ENCODE results near the gene EFCAB14. TPM values are rescaled to one million over a fixed set of nuclear protein-coding genes. Genes with fewer than 3 reads are reported as not detected.

Gene EFCAB14
- total RNA-seq, 2 experiments from 2014 or later = 29.9 to 38.3 TPM

- CTCF ChIA-PET (ENCODE audit: unreplicated experiment) = no interaction called here
- intact Hi-C loops (cut with micrococcal nuclease; ENCODE audit: unreplicated experiment) = no loop called here
- Histone ChIP-seq H2AFZ (ENCODE audit: low read length) (no peak overlapping the region), H3K4me2 (ENCODE audit: low read length) (no peak overlapping the region), H3K36me3 (ENCODE audit: insufficient read depth, low read length) (peaks cover 12% of the 10 kb centered on the region), H4K20me1 (ENCODE audit: insufficient read depth, low read length) (no peaks in the 10 kb centered on the region), H3K4me3 (ENCODE audit: low read depth, low read length, poor library complexity, severe bottlenecking) (no peak overlapping the region), H3K27ac (ENCODE audit: low read depth, low read length, poor library complexity, severe bottlenecking) (no peak overlapping the region), H3K9me2 (ENCODE audit: insufficient read depth, low read length) (no peaks in the 10 kb centered on the region), H3K4me1 (ENCODE audit: insufficient read depth, low read length, poor library complexity, severe bottlenecking) (no peaks in the 10 kb centered on the region), H3K9me3 (ENCODE audit: low read length) (0 out of 2 replicates have a peak, but pooled peaks cover 2% of the 10 kb centered on the region), H3K79me2 (ENCODE audit: insufficient read depth, low read depth, low read length) (no peaks in the 10 kb centered on the region)
- POLR2A ChIA-PET = interaction anchor here (0.7 to 1.7 kb wide), 2 partner anchors 13 to 69 kb away, joined by 3 to 5 read pairs; no protein-coding TSS in a partner anchor
- TF ChIP-seq CTCF (conservative IDR thresholded peaks at IDR 0.05; ENCODE audit: low read length) = no peak
- TF ChIP-seq EZH2phosphoT487 (IDR thresholded peaks at IDR 0.05; ENCODE audit: borderline replicate concordance, low read depth, low read length) = no peak
- BruUV-seq (replicated peaks) = no TSS peak
- no peak for DNase-seq (ENCODE audit: low spot score)
These were observed 75.5 kb downstream of the EFCAB14 start for GRCh38 chr1:46643368-46643775.

- Histone ChIP-seq H3K79me2 (ENCODE audit: insufficient read depth, low read depth, low read length) (no peaks in the 10 kb centered on the region), H3K27ac (ENCODE audit: low read depth, low read length, poor library complexity, severe bottlenecking) (no peak overlapping the region), H3K4me2 (ENCODE audit: low read length) (no peak overlapping the region), H3K4me3 (ENCODE audit: low read depth, low read length, poor library complexity, severe bottlenecking) (no peak overlapping the region), H3K9me2 (ENCODE audit: insufficient read depth, low read length) (no peaks in the 10 kb centered on the region), H2AFZ (ENCODE audit: low read length) (no peak overlapping the region), H3K4me1 (ENCODE audit: insufficient read depth, low read length, poor library complexity, severe bottlenecking) (no peaks in the 10 kb centered on the region), H3K36me3 (ENCODE audit: insufficient read depth, low read length) (peaks cover 1% of the 10 kb centered on the region; the same call in 1 of the 2 replicates), H4K20me1 (ENCODE audit: insufficient read depth, low read length) (no peaks in the 10 kb centered on the region), H3K9me3 (ENCODE audit: low read length) (no peaks in the 10 kb centered on the region)
- BruUV-seq (replicated peaks) = no TSS peak
- DNase-seq (ENCODE audit: low spot score) = no peak
- no peak for TF ChIP-seq CTCF (conservative IDR thresholded peaks at IDR 0.05; ENCODE audit: low read length)
- TF ChIP-seq EZH2phosphoT487 (IDR thresholded peaks at IDR 0.05; ENCODE audit: borderline replicate concordance, low read depth, low read length) = no peak
- intact Hi-C loops (cut with micrococcal nuclease; ENCODE audit: unreplicated experiment) = no loop called here
- CTCF ChIA-PET (ENCODE audit: unreplicated experiment) = interaction anchor here (0.5 kb wide), 1 partner anchor 95 kb away, joined by 4 read pairs; no protein-coding TSS in a partner anchor
- POLR2A ChIA-PET = interaction anchor here (1.7 kb wide), 1 partner anchor 11 kb away, joined by 5 read pairs; no protein-coding TSS in a partner anchor
These were observed 76.7 kb downstream of the EFCAB14 start for GRCh38 chr1:46642115-46642680.

GRCh38 chr1:46639547-46639946 is 79.4 kb downstream of the EFCAB14 start:
- no TSS peak for BruUV-seq (replicated peaks)
- H3K4me2 ChIP-seq (ENCODE audit: low read length) = no peak overlapping the region
- H3K4me1 ChIP-seq (ENCODE audit: insufficient read depth, low read length, poor library complexity, severe bottlenecking) = no peaks in the 10 kb centered on the region
- H3K36me3 ChIP-seq (ENCODE audit: insufficient read depth, low read length) = peaks cover 16% of the 10 kb centered on the region; the same call in 1 of the 2 replicates
- no peaks in the 10 kb centered on the region for H3K79me2 ChIP-seq (ENCODE audit: insufficient read depth, low read depth, low read length)
- no peaks in the 10 kb centered on the region for H4K20me1 ChIP-seq (ENCODE audit: insufficient read depth, low read length)
- intact Hi-C loops (cut with micrococcal nuclease; ENCODE audit: unreplicated experiment) = no loop called here
- ChIA-PET CTCF (ENCODE audit: unreplicated experiment) (no interaction called here), POLR2A (interaction anchor here (0.6 kb wide), 2 partner anchors 9 to 291 kb away, joined by 4 to 6 read pairs; no protein-coding TSS in a partner anchor)
- DNase-seq (ENCODE audit: low spot score) = no peak
- H2AFZ ChIP-seq (ENCODE audit: low read length) = no peak overlapping the region
- H3K4me3 ChIP-seq (ENCODE audit: low read depth, low read length, poor library complexity, severe bottlenecking) = no peak overlapping the region
- H3K27ac ChIP-seq (ENCODE audit: low read depth, low read length, poor library complexity, severe bottlenecking) = no peak overlapping the region
- no peaks in the 10 kb centered on the region for H3K9me2 ChIP-seq (ENCODE audit: insufficient read depth, low read length)
- H3K9me3 ChIP-seq (ENCODE audit: low read length) = no peaks in the 10 kb centered on the region
- TF ChIP-seq CTCF (conservative IDR thresholded peaks at IDR 0.05; ENCODE audit: low read length) (no peak), EZH2phosphoT487 (IDR thresholded peaks at IDR 0.05; ENCODE audit: borderline replicate concordance, low read depth, low read length) (no peak)
